Mesothelial cell of epicardium (in vitro differentiated cells): ENCODE data around the gene BSPRY. TPM values are rescaled to one million over a fixed set of nuclear protein-coding genes. Genes with fewer than 3 reads are reported as not detected.

Experiments used
- DNase-seq, 2 experiments: peaks; one replicate each; pipeline ENCODE4 v3.0.0; 2021; ENCODE audit warnings: low spot score in 2 of 2; ENCODE audit not compliant: unreplicated experiment in 2 of 2
- H3K27ac Mint-ChIP-seq: 2 replicates; pipeline ENCODE4 v1.8.0; 2021; ENCODE audit warnings: mixed read lengths
- H3K27me3 Mint-ChIP-seq: 2 replicates; pipeline ENCODE4 v1.8.0; 2021; ENCODE audit warnings: low read depth, mixed read lengths
- H3K36me3 Mint-ChIP-seq: 2 replicates; pipeline ENCODE4 v1.8.0; 2021; ENCODE audit warnings: mixed read lengths
- H3K4me1 Mint-ChIP-seq: 2 replicates; pipeline ENCODE4 v1.8.0; 2021; ENCODE audit warnings: mixed read lengths
- H3K4me3 Mint-ChIP-seq: 2 replicates; pipeline ENCODE4 v1.8.0; 2021; ENCODE audit warnings: mild to moderate bottlenecking, moderate library complexity, mixed read lengths
- H3K9me3 Mint-ChIP-seq: 2 replicates; pipeline ENCODE4 v1.8.0; 2021; ENCODE audit warnings: mixed read lengths
- total RNA-seq: library from RNA; stranded (reverse); gene quantifications from 3 replicates; pipeline ENCODE4 v1.2.1, GENCODE V29; 2021
- TF ChIP-seq, protein P1 (sequence below): fragments of 200-600 bp; sonication (generic); IDR thresholded peaks from one replicate; pipeline ENCODE4 v1.5.0; 2021; ENCODE audit warnings: antibody characterized with exemption; ENCODE audit not compliant: unreplicated experiment

BSPRY gene
- total RNA-seq, 1 donor from 2014 or later: 4.3 TPM

DNA sequence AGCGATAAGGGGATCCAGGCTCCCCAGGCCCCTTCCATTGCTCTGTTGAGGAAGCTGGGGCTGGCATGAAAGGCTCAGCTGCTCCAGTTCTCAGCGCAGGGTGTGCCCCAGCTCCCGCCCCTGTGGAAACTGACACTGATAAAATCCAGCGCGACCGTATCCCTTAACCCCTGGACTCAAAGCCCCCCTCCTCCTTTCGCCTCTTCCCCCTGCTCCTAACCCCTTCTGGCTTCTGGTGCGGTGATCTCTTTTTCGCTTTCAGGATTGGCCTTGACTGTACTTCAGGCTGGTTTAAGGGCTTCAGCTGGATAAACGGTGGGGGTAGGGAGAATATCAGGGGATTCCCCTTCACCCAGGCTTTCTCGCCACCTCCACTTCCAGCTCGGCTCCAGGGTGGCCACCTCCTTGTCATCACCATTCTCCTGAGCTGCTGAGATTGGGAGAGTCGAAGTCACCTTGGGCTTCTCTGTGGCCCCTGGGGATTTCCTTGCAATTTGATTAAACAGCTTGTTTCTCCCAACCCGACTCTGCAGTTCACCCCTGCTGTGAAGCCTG, 843 bp downstream of the BSPRY start:
- DNase-seq: no peak
- peak overlapping the region; percentile 63 for H3K4me3 Mint-ChIP-seq
- no peaks in the 10 kb centered on the region for H3K36me3 Mint-ChIP-seq
- H3K27me3 Mint-ChIP-seq: peaks cover 53% of the 10 kb centered on the region
- no peak overlapping the region for H3K27ac Mint-ChIP-seq
- H3K9me3 Mint-ChIP-seq: no peaks in the 10 kb centered on the region
- H3K4me1 Mint-ChIP-seq: peaks cover 10% of the 10 kb centered on the region
- TF ChIP-seq, protein P1, sequence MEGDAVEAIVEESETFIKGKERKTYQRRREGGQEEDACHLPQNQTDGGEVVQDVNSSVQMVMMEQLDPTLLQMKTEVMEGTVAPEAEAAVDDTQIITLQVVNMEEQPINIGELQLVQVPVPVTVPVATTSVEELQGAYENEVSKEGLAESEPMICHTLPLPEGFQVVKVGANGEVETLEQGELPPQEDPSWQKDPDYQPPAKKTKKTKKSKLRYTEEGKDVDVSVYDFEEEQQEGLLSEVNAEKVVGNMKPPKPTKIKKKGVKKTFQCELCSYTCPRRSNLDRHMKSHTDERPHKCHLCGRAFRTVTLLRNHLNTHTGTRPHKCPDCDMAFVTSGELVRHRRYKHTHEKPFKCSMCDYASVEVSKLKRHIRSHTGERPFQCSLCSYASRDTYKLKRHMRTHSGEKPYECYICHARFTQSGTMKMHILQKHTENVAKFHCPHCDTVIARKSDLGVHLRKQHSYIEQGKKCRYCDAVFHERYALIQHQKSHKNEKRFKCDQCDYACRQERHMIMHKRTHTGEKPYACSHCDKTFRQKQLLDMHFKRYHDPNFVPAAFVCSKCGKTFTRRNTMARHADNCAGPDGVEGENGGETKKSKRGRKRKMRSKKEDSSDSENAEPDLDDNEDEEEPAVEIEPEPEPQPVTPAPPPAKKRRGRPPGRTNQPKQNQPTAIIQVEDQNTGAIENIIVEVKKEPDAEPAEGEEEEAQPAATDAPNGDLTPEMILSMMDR: no peak

GRCh38 chr9:113350937-113351336, 1.6 kb downstream of the BSPRY start:
- H3K4me3 Mint-ChIP-seq: peak overlapping the region; percentile 63
- H3K27ac Mint-ChIP-seq: no peak overlapping the region
- peaks cover 9% of the 10 kb centered on the region for H3K4me1 Mint-ChIP-seq
- no peaks in the 10 kb centered on the region for H3K9me3 Mint-ChIP-seq
- H3K27me3 Mint-ChIP-seq: peaks cover 53% of the 10 kb centered on the region
- no peak for DNase-seq
- no peaks in the 10 kb centered on the region for H3K36me3 Mint-ChIP-seq
- TF ChIP-seq, protein P1: no peak

GRCh38 chr9:113352006-113352405, 2.7 kb downstream of the BSPRY start:
- Mint-ChIP-seq H3K27ac (no peak overlapping the region), H3K9me3 (no peaks in the 10 kb centered on the region), H3K36me3 (no peaks in the 10 kb centered on the region), H3K4me1 (peaks cover 9% of the 10 kb centered on the region), H3K4me3 (no peak overlapping the region), H3K27me3 (peaks cover 53% of the 10 kb centered on the region)
- TF ChIP-seq, protein P1: no peak
- no peak for DNase-seq

DNA sequence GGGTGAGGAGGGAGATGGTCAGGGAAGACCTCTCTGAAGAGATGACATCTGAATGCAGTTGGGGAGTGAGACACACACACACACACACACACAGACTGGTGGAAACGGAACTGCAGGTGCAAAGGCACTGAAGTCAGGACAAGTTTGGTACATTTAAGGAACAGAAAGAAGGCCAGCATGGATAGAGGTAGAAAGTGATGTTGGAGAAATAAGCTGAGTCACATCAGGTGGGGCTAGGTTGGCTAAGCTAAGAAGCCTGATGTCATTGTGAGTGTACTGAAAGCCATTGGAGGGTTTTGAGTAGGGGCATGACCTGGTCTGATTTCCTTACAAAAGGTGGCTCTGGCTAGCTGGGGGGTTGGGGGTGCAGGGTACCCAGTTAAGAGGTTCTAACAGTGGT, 3.1 kb downstream of the BSPRY start:
- Mint-ChIP-seq H3K9me3 (no peaks in the 10 kb centered on the region), H3K4me3 (no peak overlapping the region), H3K27ac (no peak overlapping the region), H3K27me3 (peaks cover 50% of the 10 kb centered on the region), H3K4me1 (peaks cover 9% of the 10 kb centered on the region), H3K36me3 (no peaks in the 10 kb centered on the region)
- DNase-seq: no peak
- TF ChIP-seq, protein P1: no peak

DNA sequence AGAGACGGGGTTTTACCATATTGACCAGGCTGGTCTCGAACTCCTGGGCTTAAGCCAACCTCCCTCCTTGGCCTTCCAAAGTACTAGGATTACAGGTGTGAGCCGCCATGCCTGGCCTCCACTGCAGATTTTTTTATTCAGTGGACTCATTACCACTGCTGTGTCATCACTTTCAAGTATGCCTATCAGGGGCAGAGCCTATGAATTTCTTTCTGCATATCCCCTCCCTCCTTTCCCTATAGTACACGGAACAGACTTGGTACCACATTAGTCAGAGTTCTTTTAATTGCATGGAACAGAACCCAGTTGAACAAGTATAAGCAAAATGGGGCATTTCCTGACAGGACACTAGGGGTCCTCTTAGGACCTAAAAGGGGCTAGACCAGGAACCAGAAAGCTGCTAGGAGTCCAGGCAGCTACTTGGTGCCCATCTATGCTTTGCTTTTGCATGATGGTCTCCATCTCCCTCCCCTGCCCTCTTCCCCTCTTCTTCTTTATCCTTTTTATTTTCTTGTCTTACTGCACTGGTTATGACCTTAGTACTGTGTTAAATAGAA, 5.8 kb downstream of the BSPRY start:
- Mint-ChIP-seq H3K9me3 (no peaks in the 10 kb centered on the region), H3K4me3 (no peak overlapping the region), H3K4me1 (peaks cover 3% of the 10 kb centered on the region), H3K27me3 (peaks cover 30% of the 10 kb centered on the region), H3K27ac (no peak overlapping the region), H3K36me3 (no peaks in the 10 kb centered on the region)
- DNase-seq: no peak
- TF ChIP-seq, protein P1: no peak
